GM18867 (cell line): Measurements from ENCODE around the gene NDRG3.
A peak's percentile ranks its signal among the peaks of the same experiment; 100 is the strongest.
"Not testable (repeated sequence)": the region's sequence is repeated elsewhere in the genome, so short reads cannot be mapped to it uniquely, and the experiment has no call there.

ENCODE experiments used
- ATAC-seq: cut with Tn5 transposase; IDR thresholded peaks from one replicate; pipeline ENCODE4 v1.9.1; 2021; ENCODE audit warnings: mild to moderate bottlenecking, moderate library complexity; ENCODE audit not compliant: unreplicated experiment

The NDRG3 gene

GRCh38 chr20:36613974-36614373, 131.9 kb downstream of the NDRG3 start:
- no peak for ATAC-seq

GRCh38 chr20:36611625-36612024, 134.3 kb downstream of the NDRG3 start:
- ATAC-seq, result no peak

GRCh38 chr20:36608388-36608728, 137.5 kb downstream of the NDRG3 start:
- ATAC-seq, result not testable (repeated sequence)

GRCh38 chr20:36607586-36608387, 138.1 kb downstream of the NDRG3 start:
- no peak for ATAC-seq

- no peak for ATAC-seq
Measured at GRCh38 chr20:36606158-36607066, 139.5 kb downstream of the NDRG3 start.

GRCh38 chr20:36605399-36606157, 140.3 kb downstream of the NDRG3 start, which contains the start of gene RAB5IF:
RAB5IF (plus strand) TSS chr20:36605779; CDS start chr20:36605952, 173 bp downstream.
- peak; percentile 82 for ATAC-seq

GRCh38 chr20:36604952-36605398, 140.9 kb downstream of the NDRG3 start:
- peak; percentile 24 for ATAC-seq
